OCI-LY1 (cell line): ENCODE data around the gene DNAH7.

Experiments used
- CTCF ChIP-seq: fragments of 200-600 bp; sonication (generic), shearing (Covaris generic); IDR thresholded peaks from 2 replicates; pipeline ENCODE4 v1.5.1; 2017; ENCODE audit warnings: mild to moderate bottlenecking, antibody characterized with exemption, low read length, moderate library complexity, mixed read lengths
- EZH2 ChIP-seq: fragments of 200-600 bp; sonication (generic), shearing (Covaris generic); IDR thresholded peaks from 2 replicates; pipeline ENCODE4 v1.8.0; 2017; ENCODE audit warnings: borderline replicate concordance, mixed run types, mild to moderate bottlenecking, antibody characterized with exemption, low read length, moderate library complexity, mixed read lengths

DNA sequence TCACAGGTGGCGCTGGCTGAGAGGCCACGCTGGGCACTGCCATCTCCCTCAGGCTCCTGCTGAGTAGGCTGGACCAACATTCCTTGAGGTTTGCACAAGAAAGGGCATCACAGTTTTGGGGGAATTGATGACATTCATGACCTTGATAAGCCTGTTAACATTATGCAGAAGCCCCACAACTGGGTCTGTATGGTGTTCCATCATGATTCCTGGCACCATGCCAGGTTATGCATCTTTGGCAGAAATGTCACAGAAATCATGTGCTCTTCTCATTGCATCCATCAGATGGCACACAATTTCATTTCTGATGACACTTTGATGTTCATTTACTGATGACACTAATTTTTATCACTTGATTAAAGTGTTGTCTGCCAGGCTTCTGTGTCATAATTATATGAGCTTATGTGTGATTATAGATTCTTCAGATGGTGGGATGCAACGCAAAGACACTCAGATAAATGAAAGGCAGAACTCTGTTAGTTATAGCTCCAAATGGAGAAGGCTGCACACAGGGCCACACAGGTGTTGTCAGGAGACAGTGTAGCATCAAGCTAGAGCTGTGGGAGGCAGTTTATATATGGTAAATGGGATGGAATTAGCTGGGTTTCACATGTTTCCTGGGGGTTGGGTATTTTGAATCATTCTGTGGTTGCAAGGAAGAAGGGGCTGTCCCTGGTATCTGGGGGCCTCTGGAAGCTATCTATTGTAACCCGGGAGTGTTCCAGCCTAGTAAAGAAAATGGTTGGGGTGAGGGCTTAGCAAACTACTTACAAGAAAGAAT is 220.3 kb downstream of the DNAH7 start:
- TF ChIP-seq CTCF (peak; percentile 30; the same call in 1 of the 2 replicates), EZH2 (no peak)
